GM23248 (cell line): Measurements from ENCODE around the gene KLHL8. TPM values are rescaled to one million over a fixed set of nuclear protein-coding genes. Genes with fewer than 3 reads are reported as not detected.

Source experiments
- DNase-seq: peaks from one replicate; pipeline ENCODE4 v3.0.0-alpha.2; 2015
- H2AFZ ChIP-seq: fragments of 200-600 bp; sonication (generic); 2 replicates; pipeline ENCODE4 v1.6.1; 2016; ENCODE audit warnings: antibody characterized with exemption
- H3F3A ChIP-seq: fragments of 200-600 bp; sonication (generic); 2 replicates; pipeline ENCODE4 v1.6.1; 2016; ENCODE audit warnings: mild to moderate bottlenecking, antibody characterized with exemption, mixed run types; ENCODE audit not compliant: insufficient read depth
- H3K27ac ChIP-seq: fragments of 200-600 bp; sonication (generic); 2 replicates; pipeline ENCODE4 v1.5.1; 2016; ENCODE audit warnings: mild to moderate bottlenecking
- H3K27me3 ChIP-seq: fragments of 200-600 bp; sonication (generic); replicated peaks from 2 replicates; pipeline ENCODE4 v1.6.1; 2016; ENCODE audit warnings: mild to moderate bottlenecking; ENCODE audit not compliant: insufficient read depth
- H3K36me3 ChIP-seq: fragments of 200-600 bp; sonication (generic); 2 replicates; pipeline ENCODE4 v1.6.1; 2016; ENCODE audit warnings: low read depth, mild to moderate bottlenecking
- H3K4me1 ChIP-seq: fragments of 200-600 bp; sonication (generic); 2 replicates; pipeline ENCODE4 v1.6.1; 2016; ENCODE audit warnings: mild to moderate bottlenecking; ENCODE audit not compliant: insufficient read depth
- H3K4me2 ChIP-seq: fragments of 200-600 bp; sonication (generic); one replicate; pipeline ENCODE4 v1.6.1; 2016; ENCODE audit warnings: mild to moderate bottlenecking; ENCODE audit not compliant: unreplicated experiment
- H3K4me3 ChIP-seq: fragments of 200-600 bp; sonication (generic); 2 replicates; pipeline ENCODE4 v1.5.1; 2016; ENCODE audit warnings: mild to moderate bottlenecking
- H3K79me2 ChIP-seq: fragments of 200-600 bp; sonication (generic); 2 replicates; pipeline ENCODE4 v1.6.1; 2016; ENCODE audit warnings: mild to moderate bottlenecking; ENCODE audit not compliant: insufficient read depth
- H3K9ac ChIP-seq: fragments of 200-600 bp; sonication (generic); 2 replicates; pipeline ENCODE4 v1.6.1; 2016; ENCODE audit warnings: mild to moderate bottlenecking
- H3K9me2 ChIP-seq: fragments of 200-600 bp; sonication (generic); 2 replicates; pipeline ENCODE4 v1.6.1; 2016; ENCODE audit warnings: mixed run types, mild to moderate bottlenecking, moderate library complexity; ENCODE audit not compliant: insufficient read depth
- H3K9me3 ChIP-seq: fragments of 200-600 bp; sonication (generic); one replicate; pipeline ENCODE4 v1.6.1; 2017; ENCODE audit warnings: low read depth
- H4K20me1 ChIP-seq: fragments of 200-600 bp; sonication (generic); 2 replicates; pipeline ENCODE4 v1.6.0; 2016; ENCODE audit not compliant: insufficient read depth
- EZH2 ChIP-seq: fragments of 200-600 bp; sonication (generic); IDR thresholded peaks from 2 replicates; pipeline ENCODE4 v1.6.1; 2018; ENCODE audit warnings: antibody characterized with exemption, mild to moderate bottlenecking; ENCODE audit not compliant: insufficient read depth, poor library complexity, severe bottlenecking
- EZH2phosphoT487 ChIP-seq: fragments of 200-600 bp; sonication (generic); IDR thresholded peaks from 2 replicates; pipeline ENCODE4 v1.6.1; 2018; ENCODE audit warnings: antibody characterized with exemption, moderate library complexity, mild to moderate bottlenecking, low read depth; ENCODE audit not compliant: insufficient read depth
- WGBS, 2 experiments: methylation state at CpG; one replicate each; pipeline ENCODE4 v1.1.6; 2015 to 2017; ENCODE audit warnings: low lambda C conversion rate in 2 of 2, low coverage in 1 of 2; ENCODE audit errors: missing lambda C conversion rate in 2 of 2; 5-methylcytosine and 5-hydroxymethylcytosine counted together
- in situ Hi-C: fragments of 300-500 bp; cut with MboI; formaldehyde crosslinking; loops from 2 replicates; pipeline ENCODE4 v1.15.0; 2020
- polyA plus RNA-seq: library from polyadenylated mRNA; unstranded; fragments of >200 nt; fragmentation: Nextera tagmentation; extraction: Ambion mirVana; gene quantifications from 2 replicates; pipeline ENCODE4 v1.2.1, GENCODE V29; 2016
- total RNA-seq: library from RNA; depleted of rRNA; stranded (reverse); fragments of >200 nt; shearing (Covaris generic); gene quantifications from 2 replicates; pipeline ENCODE4 v1.2.3, GENCODE V29; 2014

Gene KLHL8
- total and polyA plus RNA-seq, 2 experiments from 2014 or later = 7.8 to 7.9 TPM

- WGBS, 2 experiments = 88 to 90% methylated on average over 3 of the region's 3 CpGs
- peaks cover 6% of the 10 kb centered on the region; the same call in 1 of the 2 replicates for H3K36me3 ChIP-seq
- H3K27me3 ChIP-seq = no peaks in the 10 kb centered on the region
- H3K9ac ChIP-seq = no peak overlapping the region
- no peaks in the 10 kb centered on the region for H3K9me3 ChIP-seq
- no peak overlapping the region for H2AFZ ChIP-seq
- no peaks in the 10 kb centered on the region for H3F3A ChIP-seq
- no peaks in the 10 kb centered on the region for H3K4me1 ChIP-seq
- H4K20me1 ChIP-seq = no peaks in the 10 kb centered on the region
- H3K9me2 ChIP-seq = no peaks in the 10 kb centered on the region
- DNase-seq = no peak
- TF ChIP-seq EZH2phosphoT487 = no peak
- TF ChIP-seq EZH2 = no peak
- no peak overlapping the region for H3K27ac ChIP-seq
- no peak overlapping the region for H3K4me3 ChIP-seq
- in situ Hi-C loops = no loop called here
- H3K79me2 ChIP-seq = no peaks in the 10 kb centered on the region
- H3K4me2 ChIP-seq = no peak overlapping the region
These were observed 54.0 kb downstream of the KLHL8 start for GRCh38 chr4:87166296-87166854.

- in situ Hi-C loops = no loop called here
- no peak for TF ChIP-seq EZH2
- no peak for TF ChIP-seq EZH2phosphoT487
- no peaks in the 10 kb centered on the region for H3K4me1 ChIP-seq
- no peak overlapping the region for H3K4me3 ChIP-seq
- no peak overlapping the region for H3K4me2 ChIP-seq
- H3K27me3 ChIP-seq = no peaks in the 10 kb centered on the region
- H3K79me2 ChIP-seq = no peaks in the 10 kb centered on the region
- no peaks in the 10 kb centered on the region for H3K9me2 ChIP-seq
- DNase-seq = no peak
- H3F3A ChIP-seq = no peaks in the 10 kb centered on the region
- no peaks in the 10 kb centered on the region for H4K20me1 ChIP-seq
- WGBS, 2 experiments = 91 to 94% methylated on average over 1 of the region's 1 CpG
- H2AFZ ChIP-seq = no peak overlapping the region
- H3K9ac ChIP-seq = no peak overlapping the region
- peaks cover 6% of the 10 kb centered on the region; the same call in 1 of the 2 replicates for H3K36me3 ChIP-seq
- no peaks in the 10 kb centered on the region for H3K9me3 ChIP-seq
- no peak overlapping the region for H3K27ac ChIP-seq
These were observed 54.5 kb downstream of the KLHL8 start for GRCh38 chr4:87165892-87166291.

- no peaks in the 10 kb centered on the region for H3K27me3 ChIP-seq
- no peaks in the 10 kb centered on the region for H3K36me3 ChIP-seq
- in situ Hi-C loops = no loop called here
- no peaks in the 10 kb centered on the region for H4K20me1 ChIP-seq
- H2AFZ ChIP-seq = no peak overlapping the region
- 92 to 93% methylated on average over 4 of the region's 4 CpGs for WGBS, 2 experiments
- no peak for DNase-seq
- no peaks in the 10 kb centered on the region for H3K9me3 ChIP-seq
- TF ChIP-seq EZH2 (no peak), EZH2phosphoT487 (no peak)
- no peaks in the 10 kb centered on the region for H3K4me1 ChIP-seq
- H3F3A ChIP-seq = 0 out of 2 replicates have a peak, but pooled peaks cover 13% of the 10 kb centered on the region
- H3K79me2 ChIP-seq = no peaks in the 10 kb centered on the region
- H3K4me2 ChIP-seq = no peak overlapping the region
- H3K27ac ChIP-seq = no peak overlapping the region
- no peaks in the 10 kb centered on the region for H3K9me2 ChIP-seq
- no peak overlapping the region for H3K4me3 ChIP-seq
- no peak overlapping the region for H3K9ac ChIP-seq
These were observed 67.1 kb downstream of the KLHL8 start for GRCh38 chr4:87153078-87153870.

- no peak for DNase-seq
- no peaks in the 10 kb centered on the region for H3K9me2 ChIP-seq
- no peaks in the 10 kb centered on the region for H3K9me3 ChIP-seq
- no peak overlapping the region for H3K9ac ChIP-seq
- no peaks in the 10 kb centered on the region for H3K27me3 ChIP-seq
- no peak overlapping the region for H2AFZ ChIP-seq
- H3K4me1 ChIP-seq = no peaks in the 10 kb centered on the region
- no peaks in the 10 kb centered on the region for H4K20me1 ChIP-seq
- H3K4me2 ChIP-seq = no peak overlapping the region
- no peak overlapping the region for H3K27ac ChIP-seq
- H3K79me2 ChIP-seq = no peaks in the 10 kb centered on the region
- H3F3A ChIP-seq = 0 out of 2 replicates have a peak, but pooled peaks cover 13% of the 10 kb centered on the region
- 84 to 87% methylated on average over 14 of the region's 14 CpGs for WGBS, 2 experiments
- no peaks in the 10 kb centered on the region for H3K36me3 ChIP-seq
- in situ Hi-C loops = no loop called here
- TF ChIP-seq EZH2phosphoT487 = no peak
- TF ChIP-seq EZH2 = no peak
- no peak overlapping the region for H3K4me3 ChIP-seq
These were observed 67.9 kb downstream of the KLHL8 start for GRCh38 chr4:87152310-87153041.
